ENCODE results near the gene RTN4RL2. TPM values are rescaled to one million over a fixed set of nuclear protein-coding genes. Genes with fewer than 3 reads are reported as not detected.

Gene RTN4RL2
- 1 to 10 TPM in 3 of 10 donors, under 1 TPM in 7; 0.33 to 1.5 (median 0.87) TPM for total RNA-seq
- polyA plus RNA-seq, result 1 to 10 TPM in 1 of 2 donors, under 1 TPM in 1; 0.88 to 1.3 TPM
- long read RNA-seq, donor 1, partial matches to known transcripts, result 1 of 6 reads
- long read RNA-seq, donor 1, other reads (novel, unspliced or antisense), result 2 of 6 reads
- long read RNA-seq, donor 2, partial matches to known transcripts, result 0 of 1 reads
- long read RNA-seq, donor 2, other reads (novel, unspliced or antisense), result 0 of 1 reads
- long read RNA-seq, donor 3, partial matches to known transcripts, result 1 of 1 reads
- long read RNA-seq, donor 3, other reads (novel, unspliced or antisense), result 0 of 1 reads

DNA sequence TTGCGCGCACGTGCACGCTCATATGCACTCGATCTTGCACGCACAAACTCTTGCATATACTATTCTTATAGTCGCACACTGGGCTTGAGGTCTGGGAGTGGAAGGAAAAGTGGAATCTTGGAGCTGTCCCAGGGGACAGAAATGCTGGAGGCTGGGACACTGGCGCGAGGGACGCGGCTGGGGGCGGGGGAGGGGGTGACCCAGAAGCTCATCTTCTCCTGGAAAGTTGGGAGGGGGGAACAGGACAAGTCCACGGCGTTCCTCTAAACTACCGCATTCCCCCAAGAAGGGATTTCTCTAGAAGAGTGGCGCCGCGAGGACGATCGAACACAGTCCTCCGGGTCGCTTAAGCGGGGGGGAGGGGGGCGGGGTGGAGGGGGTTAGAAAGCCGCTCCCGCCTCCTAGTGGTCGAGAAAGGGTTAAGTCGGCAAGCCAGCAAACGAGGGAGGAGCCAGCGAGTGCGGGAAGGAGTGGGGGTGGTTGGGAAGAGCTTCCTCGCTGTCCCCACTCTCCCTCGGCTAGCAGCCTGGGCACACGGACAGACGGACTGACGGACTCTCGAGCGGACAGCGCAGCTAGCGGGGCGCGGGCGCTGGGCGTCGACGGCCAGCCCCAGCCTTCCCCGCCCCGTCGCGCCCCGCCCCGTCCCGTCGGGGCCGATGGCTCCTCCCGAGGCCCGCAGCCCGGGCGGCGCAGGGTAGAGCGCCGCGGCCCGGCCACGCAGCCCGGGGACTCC is at the start of gene RTN4RL2:
Gene RTN4RL2, plus strand, starts transcription at position 507 of the 736 bp plus-strand sequence. CDS start 338 bp downstream, outside the sequence.
- TF ChIP-seq, protein P1, sequence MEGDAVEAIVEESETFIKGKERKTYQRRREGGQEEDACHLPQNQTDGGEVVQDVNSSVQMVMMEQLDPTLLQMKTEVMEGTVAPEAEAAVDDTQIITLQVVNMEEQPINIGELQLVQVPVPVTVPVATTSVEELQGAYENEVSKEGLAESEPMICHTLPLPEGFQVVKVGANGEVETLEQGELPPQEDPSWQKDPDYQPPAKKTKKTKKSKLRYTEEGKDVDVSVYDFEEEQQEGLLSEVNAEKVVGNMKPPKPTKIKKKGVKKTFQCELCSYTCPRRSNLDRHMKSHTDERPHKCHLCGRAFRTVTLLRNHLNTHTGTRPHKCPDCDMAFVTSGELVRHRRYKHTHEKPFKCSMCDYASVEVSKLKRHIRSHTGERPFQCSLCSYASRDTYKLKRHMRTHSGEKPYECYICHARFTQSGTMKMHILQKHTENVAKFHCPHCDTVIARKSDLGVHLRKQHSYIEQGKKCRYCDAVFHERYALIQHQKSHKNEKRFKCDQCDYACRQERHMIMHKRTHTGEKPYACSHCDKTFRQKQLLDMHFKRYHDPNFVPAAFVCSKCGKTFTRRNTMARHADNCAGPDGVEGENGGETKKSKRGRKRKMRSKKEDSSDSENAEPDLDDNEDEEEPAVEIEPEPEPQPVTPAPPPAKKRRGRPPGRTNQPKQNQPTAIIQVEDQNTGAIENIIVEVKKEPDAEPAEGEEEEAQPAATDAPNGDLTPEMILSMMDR (IDR thresholded peaks at IDR 0.05), result peak in 5 of 9 donors; percentile 10 to 39 (median 20)
- H3K27ac ChIP-seq, result peak within 1 kb of the TSS in 2 of 10 donors; percentile 9 to 16
- peak within 1 kb of the TSS; percentile 11 to 57 (median 50) for H3K4me3 ChIP-seq
- H3K9me3 ChIP-seq, result no peaks in the 10 kb centered on the region
- peaks cover 13 to 76% (median 50%) of the 10 kb centered on the region in 7 donors for H3K27me3 ChIP-seq
- DNase-seq (peak; percentile 49 to 62), ATAC-seq (peak; percentile 2 to 43 (median 19))
- H3K4me1 ChIP-seq, result peaks cover 4 to 42% (median 35%) of the 10 kb centered on the region in 9 donors
- 0% methylated on average over 45 to 66 of the region's 66 CpGs for WGBS, 2 donors
- H3K36me3 ChIP-seq, result no peaks in the 10 kb centered on the region
- intact Hi-C loops (cut with DNase I), result loop anchor here in 1 of 10 donors (10.0 kb wide), 1 partner anchor 1055 kb away; no protein-coding TSS in a partner anchor

DNA sequence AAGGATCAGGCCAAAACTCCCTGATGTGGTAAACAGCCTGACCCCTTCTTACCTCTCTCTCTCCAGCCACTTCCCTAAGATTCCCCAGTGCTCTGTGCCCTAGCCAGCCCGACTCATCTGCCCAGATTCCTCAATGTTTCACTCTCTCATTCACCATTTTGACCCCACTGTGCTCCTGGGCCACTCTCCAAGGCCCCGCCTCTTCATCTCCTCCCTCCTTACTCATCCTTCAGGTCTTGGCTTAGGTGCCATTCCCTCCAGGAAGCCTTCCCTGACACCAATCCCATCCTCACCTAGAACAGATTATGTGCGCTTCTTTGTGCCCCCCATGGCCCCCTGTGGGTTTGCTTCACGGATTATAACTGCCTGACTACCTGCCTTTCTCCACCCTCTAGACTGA is 46.6 kb upstream of the RTN4RL2 start:
- ATAC-seq (no peak), DNase-seq (no peak)
- H3K36me3 ChIP-seq, result peaks cover 0 to 100% (median 67%) of the 10 kb centered on the region in 9 donors
- intact Hi-C loops (cut with DNase I), result no loop called here
- H3K27ac ChIP-seq, result peak overlapping the region in 1 of 10 donors; percentile 27
- TF ChIP-seq, protein P1 (IDR thresholded peaks at IDR 0.05), result no peak
- H3K4me1 ChIP-seq, result peaks cover 0 to 29% (median 18%) of the 10 kb centered on the region in 9 donors
- H3K4me3 ChIP-seq, result no peak overlapping the region
- 90 to 96% methylated on average over 4 of the region's 4 CpGs for WGBS, 2 donors
- H3K27me3 ChIP-seq, result no peaks in the 10 kb centered on the region
- H3K9me3 ChIP-seq, result no peaks in the 10 kb centered on the region

DNA sequence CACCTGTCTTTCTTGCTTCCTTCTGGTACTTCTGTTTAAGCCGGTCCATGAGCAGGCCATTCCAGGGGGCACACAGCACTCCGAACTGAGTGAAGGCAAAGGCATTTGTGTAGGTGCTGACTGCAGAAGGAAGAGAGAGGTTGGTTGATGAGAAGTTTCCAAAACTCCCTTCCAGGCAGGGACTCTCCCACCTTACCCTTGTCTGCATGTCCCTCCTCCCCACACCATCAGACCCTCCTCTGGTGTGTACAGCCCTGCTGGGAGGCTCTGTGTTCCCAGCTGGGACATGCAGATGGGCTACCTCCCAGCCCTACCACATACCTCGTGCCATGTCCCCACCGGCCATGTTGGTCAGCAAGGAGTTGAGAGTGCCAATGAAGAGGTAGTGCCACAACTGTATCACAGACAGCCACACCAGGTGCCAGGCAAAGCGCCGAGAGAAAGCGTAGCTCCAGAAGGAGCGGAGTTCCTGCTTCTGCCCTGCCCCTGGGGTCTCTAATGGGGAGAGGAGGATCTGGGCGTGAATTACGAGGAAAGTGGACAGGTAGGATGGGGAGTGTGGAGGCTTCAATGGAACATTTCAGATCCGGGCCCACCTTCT is 45.6 kb upstream of the RTN4RL2 start:
- no peak for DNase-seq
- Histone ChIP-seq H3K4me1 (peaks cover 0 to 33% (median 18%) of the 10 kb centered on the region in 9 donors), H3K9me3 (no peaks in the 10 kb centered on the region), H3K36me3 (peaks cover 0 to 100% (median 58%) of the 10 kb centered on the region in 9 donors), H3K27ac (no peak overlapping the region), H3K4me3 (no peak overlapping the region), H3K27me3 (no peaks in the 10 kb centered on the region)
- no peak for ATAC-seq
- WGBS, 2 donors, result 97% methylated on average over 11 of the region's 11 CpGs
- TF ChIP-seq, protein P1 (IDR thresholded peaks at IDR 0.05), result no peak
- intact Hi-C loops (cut with DNase I), result no loop called here

DNA sequence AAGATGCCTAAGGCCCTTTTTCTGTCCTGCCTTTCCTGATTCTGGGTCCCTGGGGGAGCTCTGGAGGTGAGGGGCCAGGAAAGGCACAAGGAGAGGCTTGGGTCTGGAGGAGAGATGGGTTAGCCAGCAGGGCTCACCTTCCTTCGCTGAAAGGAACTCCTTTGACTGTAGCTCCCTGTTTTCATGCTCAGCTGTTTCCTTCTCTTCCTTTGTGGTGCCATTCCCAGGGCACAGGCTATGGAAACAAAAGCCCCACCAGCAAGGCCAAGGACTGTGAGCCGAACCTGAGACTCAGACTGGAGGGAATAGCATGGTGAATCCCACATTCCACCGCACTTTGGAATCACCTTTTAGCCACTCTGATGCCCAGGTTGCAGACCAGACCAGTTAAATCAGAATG is 43.9 kb upstream of the RTN4RL2 start:
- Histone ChIP-seq H3K27ac (no peak overlapping the region), H3K27me3 (no peaks in the 10 kb centered on the region), H3K4me1 (peaks cover 0 to 33% (median 23%) of the 10 kb centered on the region in 9 donors), H3K36me3 (peaks cover 0 to 100% (median 55%) of the 10 kb centered on the region in 9 donors), H3K4me3 (no peak overlapping the region), H3K9me3 (no peaks in the 10 kb centered on the region)
- no peak for ATAC-seq
- DNase-seq, result no peak
- intact Hi-C loops (cut with DNase I), result no loop called here
- TF ChIP-seq, protein P1 (IDR thresholded peaks at IDR 0.05), result no peak
- WGBS, 2 donors, result 84 to 89% methylated on average over 3 of the region's 3 CpGs

All from heart right ventricle (tissue), 16 donors.